ENCODE data around the gene SNAPC3. TPM values are rescaled to one million over a fixed set of nuclear protein-coding genes. Genes with fewer than 3 reads are reported as not detected.
"Not testable (repeated sequence)": the region's sequence is repeated elsewhere in the genome, so short reads cannot be mapped to it uniquely, and the experiment has no call there.

SNAPC3 gene
- total RNA-seq, result 10 to 100 TPM; 22.8 to 26.8 TPM
- polyA plus RNA-seq, result 14.9 TPM

- peak within 1 kb of the TSS; percentile 88 for H3K4me3 ChIP-seq (ENCODE audit: low read length)
- ChIA-PET CTCF (interaction anchor here (1.1 to 2.3 kb wide), 3 partner anchors 115 to 211 kb away, joined by 3 to 6 read pairs (median 3); partner anchors contain the start of gene TTC39B), POLR2A (interaction anchor here (0.5 to 1.6 kb wide), 4 partner anchors 24 to 222 kb away, joined by 3 to 6 read pairs (median 4); partner anchors contain the start of genes CCDC171 and PSIP1)
These were observed at the start of gene SNAPC3 for GRCh38 chr9:15422372-15423230. TSS of gene SNAPC3 (plus strand) at chr9:15422876. CDS start at chr9:15422880, 4 bp downstream.

DNA sequence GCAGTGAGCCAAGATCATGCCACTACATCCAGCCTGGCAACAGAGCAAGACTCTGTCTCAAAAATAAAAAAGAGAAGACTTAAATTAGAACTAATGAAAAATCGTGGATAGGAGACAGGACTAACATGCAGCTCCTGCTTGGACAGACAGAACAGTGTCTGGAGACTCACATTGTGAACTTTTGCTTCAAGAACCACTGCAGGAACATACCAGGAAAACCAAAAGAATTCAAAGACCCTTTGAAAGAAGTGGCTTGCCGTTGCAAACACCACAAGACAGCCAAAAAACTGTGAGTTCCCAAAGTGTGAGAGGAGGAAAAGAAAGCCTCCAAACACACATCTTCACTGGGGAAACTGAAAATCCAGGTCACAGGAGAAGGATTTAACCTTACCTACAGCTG, 48.8 kb upstream of the SNAPC3 start:
- H3K4me1 Mint-ChIP-seq, result peaks cover 0 to 4% (median 2%) of the 10 kb centered on the region in 3 donors
- CTCF ChIA-PET, result no interaction called here

More at GRCh38 chr9:15422372-15423230, at the start of gene SNAPC3:
- H3K27ac Mint-ChIP-seq, result peak within 1 kb of the TSS; percentile 83 to 97 (median 94)
- H3K4me1 Mint-ChIP-seq, result peaks cover 39 to 51% (median 49%) of the 10 kb centered on the region in 3 donors
- Histone ChIP-seq H3K4me1 (ENCODE audit: insufficient read depth, low read length) (peaks cover 25% of the 10 kb centered on the region), H3K27ac (ENCODE audit: low read depth, low read length) (peak within 1 kb of the TSS; percentile 77), H3K27me3 (ENCODE audit: insufficient read depth, low read length, poor library complexity, severe bottlenecking) (no peaks in the 10 kb centered on the region), H3K36me3 (ENCODE audit: insufficient read depth, low read length) (peaks cover 9% of the 10 kb centered on the region), H3K9me3 (ENCODE audit: low read length) (no peaks in the 10 kb centered on the region)
- no peaks in the 10 kb centered on the region for H3K9me3 Mint-ChIP-seq
- H3K4me3 Mint-ChIP-seq, result peak within 1 kb of the TSS; percentile 91 to 99 (median 93)
- peaks cover 0 to 6% of the 10 kb centered on the region in 2 donors for H3K27me3 Mint-ChIP-seq
- peaks cover 10 to 39% (median 14%) of the 10 kb centered on the region in 3 donors for H3K36me3 Mint-ChIP-seq
- DNase-seq, result peak; percentile 86 to 94 (median 94)

GRCh38 chr9:15374310-15374709, 48.4 kb upstream of the SNAPC3 start:
- Histone ChIP-seq H3K27ac (ENCODE audit: low read depth, low read length) (no peak overlapping the region), H3K27me3 (ENCODE audit: insufficient read depth, low read length, poor library complexity, severe bottlenecking) (no peaks in the 10 kb centered on the region), H3K36me3 (ENCODE audit: insufficient read depth, low read length) (no peaks in the 10 kb centered on the region), H3K4me3 (ENCODE audit: low read length) (no peak overlapping the region), H3K4me1 (ENCODE audit: insufficient read depth, low read length) (no peaks in the 10 kb centered on the region), H3K9me3 (ENCODE audit: low read length) (no peaks in the 10 kb centered on the region)
- Mint-ChIP-seq H3K4me1 (peaks cover 0 to 4% (median 2%) of the 10 kb centered on the region in 3 donors), H3K4me3 (no peak overlapping the region), H3K27me3 (peaks cover 9 to 31% of the 10 kb centered on the region in 2 donors), H3K36me3 (peaks cover 0 to 13% (median 0%) of the 10 kb centered on the region in 3 donors), H3K27ac (no peak overlapping the region), H3K9me3 (peaks cover 0 to 2% (median 0%) of the 10 kb centered on the region in 5 donors)
- ChIA-PET CTCF (no interaction called here), POLR2A (interaction anchor here (0.6 kb wide), 1 partner anchor 105 kb away, joined by 3 read pairs; no protein-coding TSS in a partner anchor)
- no peak for DNase-seq

More for the DNA sequence above, 48.8 kb upstream of the SNAPC3 start:
- Histone ChIP-seq H3K27ac (ENCODE audit: low read depth, low read length) (no peak overlapping the region), H3K9me3 (ENCODE audit: low read length) (no peaks in the 10 kb centered on the region), H3K27me3 (ENCODE audit: insufficient read depth, low read length, poor library complexity, severe bottlenecking) (no peaks in the 10 kb centered on the region), H3K4me1 (ENCODE audit: insufficient read depth, low read length) (no peaks in the 10 kb centered on the region), H3K4me3 (ENCODE audit: low read length) (no peak overlapping the region), H3K36me3 (ENCODE audit: insufficient read depth, low read length) (no peaks in the 10 kb centered on the region)
- POLR2A ChIA-PET, result no interaction called here
- Mint-ChIP-seq H3K4me3 (no peak overlapping the region), H3K27ac (no peak overlapping the region), H3K36me3 (peaks cover 0 to 13% (median 0%) of the 10 kb centered on the region in 3 donors), H3K9me3 (peaks cover 0 to 2% (median 0%) of the 10 kb centered on the region in 5 donors), H3K27me3 (peaks cover 9 to 30% of the 10 kb centered on the region in 2 donors)
- no peak for DNase-seq

GRCh38 chr9:15374825-15375224, 47.9 kb upstream of the SNAPC3 start:
- CTCF ChIA-PET, result no interaction called here
- Mint-ChIP-seq H3K27ac (no peak overlapping the region), H3K36me3 (peaks cover 0 to 13% (median 0%) of the 10 kb centered on the region in 3 donors), H3K9me3 (peaks cover 0 to 2% (median 0%) of the 10 kb centered on the region in 5 donors), H3K4me3 (no peak overlapping the region), H3K4me1 (peaks cover 0 to 4% (median 2%) of the 10 kb centered on the region in 3 donors), H3K27me3 (peaks cover 12 to 36% of the 10 kb centered on the region in 2 donors)
- no peaks in the 10 kb centered on the region for H3K4me1 ChIP-seq (ENCODE audit: insufficient read depth, low read length)
- no peaks in the 10 kb centered on the region for H3K9me3 ChIP-seq (ENCODE audit: low read length)
- no peaks in the 10 kb centered on the region for H3K36me3 ChIP-seq (ENCODE audit: insufficient read depth, low read length)
- POLR2A ChIA-PET, result interaction anchor here (0.6 kb wide), 1 partner anchor 104 kb away, joined by 3 read pairs; no protein-coding TSS in a partner anchor
- H3K27ac ChIP-seq (ENCODE audit: low read depth, low read length), result no peak overlapping the region
- H3K4me3 ChIP-seq (ENCODE audit: low read length), result no peak overlapping the region
- DNase-seq, result no peak
- no peaks in the 10 kb centered on the region for H3K27me3 ChIP-seq (ENCODE audit: insufficient read depth, low read length, poor library complexity, severe bottlenecking)

GRCh38 chr9:15377625-15378540, 44.8 kb upstream of the SNAPC3 start:
- H3K4me3 Mint-ChIP-seq, result no peak overlapping the region
- Histone ChIP-seq H3K4me1 (ENCODE audit: insufficient read depth, low read length) (no peaks in the 10 kb centered on the region), H3K27ac (ENCODE audit: low read depth, low read length) (no peak overlapping the region), H3K9me3 (ENCODE audit: low read length) (no peaks in the 10 kb centered on the region), H3K27me3 (ENCODE audit: insufficient read depth, low read length, poor library complexity, severe bottlenecking) (no peaks in the 10 kb centered on the region), H3K36me3 (ENCODE audit: insufficient read depth, low read length) (no peaks in the 10 kb centered on the region), H3K4me3 (ENCODE audit: low read length) (no peak overlapping the region)
- ChIA-PET CTCF (no interaction called here), POLR2A (no interaction called here)
- no peak overlapping the region for H3K27ac Mint-ChIP-seq
- H3K9me3 Mint-ChIP-seq, result peaks cover 0 to 2% (median 0%) of the 10 kb centered on the region in 5 donors
- DNase-seq, result no peak
- H3K27me3 Mint-ChIP-seq, result peaks cover 8 to 55% of the 10 kb centered on the region in 2 donors
- H3K4me1 Mint-ChIP-seq, result no peaks in the 10 kb centered on the region
- H3K36me3 Mint-ChIP-seq, result peaks cover 0 to 9% (median 0%) of the 10 kb centered on the region in 3 donors

DNA sequence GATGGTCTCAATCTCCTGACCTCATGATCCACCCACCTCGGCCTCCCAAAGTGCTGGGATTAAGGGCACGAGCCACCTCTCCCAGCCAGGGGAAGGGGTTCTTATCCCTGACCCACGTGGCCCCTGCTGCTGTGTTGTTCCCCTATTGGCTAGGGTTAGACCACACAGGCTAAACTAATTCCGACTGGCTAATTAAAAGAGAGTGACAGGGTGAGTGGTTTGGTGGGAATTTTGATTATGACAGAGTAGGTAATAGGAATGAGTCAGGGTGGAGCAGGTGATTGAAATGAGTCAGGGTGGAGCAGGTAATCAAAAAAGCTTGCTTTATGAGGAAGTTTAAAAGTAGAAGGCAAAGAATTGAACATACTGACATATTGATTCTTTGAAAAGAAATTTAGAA, 43.4 kb upstream of the SNAPC3 start:
- H3K36me3 ChIP-seq (ENCODE audit: insufficient read depth, low read length); H3K4me1 Mint-ChIP-seq; H3K27me3 ChIP-seq (ENCODE audit: insufficient read depth, low read length, poor library complexity, severe bottlenecking); CTCF ChIA-PET; H3K9me3 Mint-ChIP-seq; H3K27ac ChIP-seq (ENCODE audit: low read depth, low read length); H3K27ac Mint-ChIP-seq; DNase-seq; POLR2A ChIA-PET; H3K4me3 Mint-ChIP-seq; H3K4me1 ChIP-seq (ENCODE audit: insufficient read depth, low read length); H3K36me3 Mint-ChIP-seq; H3K4me3 ChIP-seq (ENCODE audit: low read length); H3K9me3 ChIP-seq (ENCODE audit: low read length): not testable (repeated sequence)
- peaks cover 7 to 50% of the 10 kb centered on the region in 2 donors for H3K27me3 Mint-ChIP-seq

DNA sequence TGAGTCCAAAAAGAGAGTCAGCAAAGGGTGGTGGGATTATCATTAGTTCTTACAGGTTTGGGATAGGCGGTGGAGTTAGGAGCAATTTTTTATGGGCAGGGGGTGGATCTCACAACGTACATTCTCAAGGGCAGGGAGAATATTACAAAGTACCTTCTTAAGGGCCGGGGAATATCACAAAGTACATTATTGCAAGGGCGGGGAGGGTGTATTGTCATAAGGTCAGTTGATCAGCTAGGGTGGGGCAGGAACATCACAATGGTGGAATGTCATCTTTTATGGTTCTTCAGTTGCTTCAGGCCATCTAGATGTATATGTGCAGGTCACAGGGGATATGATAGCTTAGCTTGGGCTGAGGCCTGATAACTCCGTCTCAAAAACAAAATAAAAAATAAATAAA, 42.8 kb upstream of the SNAPC3 start:
- H3K27ac ChIP-seq (ENCODE audit: low read depth, low read length); DNase-seq; CTCF ChIA-PET; H3K9me3 ChIP-seq (ENCODE audit: low read length); H3K36me3 ChIP-seq (ENCODE audit: insufficient read depth, low read length); H3K27ac Mint-ChIP-seq; H3K27me3 ChIP-seq (ENCODE audit: insufficient read depth, low read length, poor library complexity, severe bottlenecking); H3K36me3 Mint-ChIP-seq; H3K4me3 Mint-ChIP-seq; H3K9me3 Mint-ChIP-seq; H3K4me1 Mint-ChIP-seq; H3K4me3 ChIP-seq (ENCODE audit: low read length); H3K4me1 ChIP-seq (ENCODE audit: insufficient read depth, low read length): not testable (repeated sequence)
- H3K27me3 Mint-ChIP-seq, result peaks cover 7 to 48% of the 10 kb centered on the region in 2 donors
- POLR2A ChIA-PET, result interaction anchor here (0.6 kb wide), 1 partner anchor 799 kb away, joined by 5 read pairs; no protein-coding TSS in a partner anchor
